Fibroblast of lung (primary cell): ENCODE results near the gene CLDN19. TPM values are rescaled to one million over a fixed set of nuclear protein-coding genes. Genes with fewer than 3 reads are reported as not detected.

Experiments used
- DNase-seq, 2 donors: peaks; one replicate each; pipeline versions ENCODE4 v3.0.0 to v3.0.0-alpha.2; 2010; ENCODE audit warnings: low read depth in 2 of 2
- H2AFZ ChIP-seq: 2 replicates; pipeline ENCODE4 v1.5.1; 2012; ENCODE audit warnings: low read length, control low read depth, inconsistent platforms
- H3K27ac ChIP-seq: 2 replicates; pipeline ENCODE4 v1.5.1; 2011; ENCODE audit warnings: low read length, control low read depth; ENCODE audit not compliant: insufficient read depth
- H3K27me3 ChIP-seq: 2 replicates; pipeline ENCODE4 v1.5.1; 2011; ENCODE audit warnings: mild to moderate bottlenecking, low read length; ENCODE audit not compliant: control insufficient read depth, insufficient read depth
- H3K36me3 ChIP-seq: 2 replicates; pipeline ENCODE4 v1.5.1; 2011; ENCODE audit warnings: low read length; ENCODE audit not compliant: control insufficient read depth, insufficient read depth
- H3K4me1 ChIP-seq: 2 replicates; pipeline ENCODE4 v1.5.1; 2011; ENCODE audit warnings: low read length; ENCODE audit not compliant: control insufficient read depth, insufficient read depth; ENCODE audit errors: extremely low read depth
- H3K4me2 ChIP-seq: 2 replicates; pipeline ENCODE4 v1.5.1; 2011; ENCODE audit warnings: low read length, control low read depth; ENCODE audit not compliant: insufficient read depth; ENCODE audit errors: extremely low read depth
- H3K4me3 ChIP-seq, 4 experiments: fragments of 200-600 bp in 1 of 4; sonication (generic) in 1 of 4; replicated peaks in 1 of 4; 2 replicates each; pipeline ENCODE4 v1.5.1; 2011 to 2016; ENCODE audit warnings: low read length in 4 of 4, low read depth in 3 of 4, mild to moderate bottlenecking in 3 of 4, control low read depth in 2 of 4, inconsistent platforms in 1 of 4, mixed read lengths in 1 of 4; ENCODE audit not compliant: insufficient read depth in 1 of 4; ENCODE audit errors: control extremely low read depth in 1 of 4
- H3K79me2 ChIP-seq: 2 replicates; pipeline ENCODE4 v1.5.1; 2012; ENCODE audit warnings: mild to moderate bottlenecking, low read length, inconsistent platforms; ENCODE audit not compliant: control insufficient read depth, insufficient read depth
- H3K9ac ChIP-seq: 2 replicates; pipeline ENCODE4 v1.5.1; 2011; ENCODE audit warnings: mild to moderate bottlenecking, low read length, control low read depth; ENCODE audit not compliant: insufficient read depth
- H3K9me3 ChIP-seq: 2 replicates; pipeline ENCODE4 v1.5.1; 2012; ENCODE audit warnings: low read depth, low read length; ENCODE audit not compliant: control insufficient read depth, insufficient read depth
- H4K20me1 ChIP-seq: 2 replicates; pipeline ENCODE4 v1.5.1; 2011; ENCODE audit warnings: low read length; ENCODE audit not compliant: control insufficient read depth, insufficient read depth; ENCODE audit errors: extremely low read depth
- CTCF ChIP-seq, 2 donors: IDR thresholded peaks in 1 of 2; conservative IDR thresholded peaks in 1 of 2; 1 replicate in 1 of 2; 2 replicates in 1 of 2; pipeline ENCODE4 v1.5.1; 2011 to 2012; ENCODE audit warnings: low read length in 2 of 2, control low read depth in 1 of 2, inconsistent platforms in 1 of 2, low read depth in 1 of 2, mild to moderate bottlenecking in 1 of 2
- EZH2 ChIP-seq: IDR thresholded peaks from 2 replicates; pipeline ENCODE4 v1.5.1; 2012; ENCODE audit warnings: low read length, control low read depth, mild to moderate bottlenecking; ENCODE audit errors: missing control alignments
- polyA plus RNA-seq, 2 donors: library from polyadenylated mRNA; depleted of rRNA in 1 of 2; stranded (reverse) in 1 of 2; unstranded in 1 of 2; fragments of >200 nt; gene quantifications; 2 replicates each; pipeline ENCODE4 v1.2.1, GENCODE V29; 2011 to 2012; ENCODE audit warnings: missing spikeins in 1 of 2
- total RNA-seq: library from RNA; depleted of rRNA; stranded (reverse); fragments of >200 nt; gene quantifications from 2 replicates; pipeline ENCODE4 v1.2.1, GENCODE V29; 2014

CLDN19 gene
- total and polyA plus RNA-seq, 2 donors (not counting 1 experiment from before 2014, with no cell fraction given) = not detected

GRCh38 chr1:42783092-42783491, 43.1 kb upstream of the CLDN19 start:
- no peaks in the 10 kb centered on the region for H3K36me3 ChIP-seq
- no peaks in the 10 kb centered on the region for H3K9me3 ChIP-seq
- no peaks in the 10 kb centered on the region for H3K79me2 ChIP-seq
- no peak overlapping the region for H3K4me3 ChIP-seq
- TF ChIP-seq EZH2 = no peak
- no peak for TF ChIP-seq CTCF (conservative IDR thresholded peaks at IDR 0.05 in 1 of 2, IDR thresholded peaks at IDR 0.05 in 1 of 2; ENCODE audit: low read depth in 1 of 2, low read length in 2 of 2)
- no peak overlapping the region for H3K4me2 ChIP-seq
- DNase-seq = no peak
- H4K20me1 ChIP-seq = no peaks in the 10 kb centered on the region
- no peak overlapping the region for H3K27ac ChIP-seq
- H3K4me1 ChIP-seq = no peaks in the 10 kb centered on the region
- H3K9ac ChIP-seq = no peak overlapping the region
- no peaks in the 10 kb centered on the region for H3K27me3 ChIP-seq
- no peak overlapping the region for H2AFZ ChIP-seq

DNA sequence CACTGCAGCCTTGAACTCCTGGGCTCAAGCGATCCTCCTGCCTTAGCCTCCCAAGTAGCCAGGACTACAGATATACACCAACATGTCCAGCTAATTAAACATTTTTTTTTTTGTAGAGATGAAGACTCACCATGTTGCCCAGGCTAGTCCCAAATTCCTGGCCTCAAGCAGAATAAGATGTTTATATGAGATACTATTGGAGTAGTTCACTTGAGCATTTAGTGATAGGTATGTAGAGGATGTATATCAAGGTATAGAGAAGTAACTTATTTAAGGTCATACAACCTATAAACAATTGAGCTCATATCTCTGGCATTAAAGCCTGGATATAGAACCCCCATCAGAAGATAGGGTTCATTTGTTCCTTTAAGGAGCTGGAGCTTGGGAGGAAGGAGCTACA, 40.1 kb upstream of the CLDN19 start:
- Histone ChIP-seq H3K27me3 (no peaks in the 10 kb centered on the region), H3K79me2 (no peaks in the 10 kb centered on the region), H2AFZ (no peak overlapping the region), H3K27ac (no peak overlapping the region), H3K4me2 (no peak overlapping the region), H3K9me3 (no peaks in the 10 kb centered on the region), H3K9ac (no peak overlapping the region), H4K20me1 (no peaks in the 10 kb centered on the region), H3K36me3 (no peaks in the 10 kb centered on the region), H3K4me1 (no peaks in the 10 kb centered on the region), H3K4me3 (no peak overlapping the region)
- TF ChIP-seq CTCF (conservative IDR thresholded peaks at IDR 0.05 in 1 of 2, IDR thresholded peaks at IDR 0.05 in 1 of 2; ENCODE audit: low read depth in 1 of 2, low read length in 2 of 2) (no peak), EZH2 (no peak)
- no peak for DNase-seq

DNA sequence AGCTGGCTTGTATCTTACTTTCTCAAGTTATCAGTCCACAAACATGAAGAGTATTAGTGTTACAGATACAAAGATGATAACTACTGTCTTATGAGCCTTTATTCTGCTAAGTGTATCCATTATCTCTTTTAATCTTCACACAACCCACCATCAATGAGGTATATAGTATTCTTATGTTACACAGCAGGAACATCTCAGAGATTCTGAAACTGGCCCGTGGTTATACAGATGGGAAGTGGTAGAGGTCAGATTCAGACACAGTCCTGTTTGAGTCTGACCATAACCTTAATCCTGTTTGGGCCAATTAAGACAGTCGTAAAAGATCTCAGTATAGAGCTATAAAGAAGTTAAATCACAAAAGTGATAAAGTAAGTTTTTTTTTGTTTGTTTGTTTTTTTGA, 39.7 kb upstream of the CLDN19 start:
- Histone ChIP-seq H3K4me3 (no peak overlapping the region), H3K27me3 (no peaks in the 10 kb centered on the region), H3K9me3 (no peaks in the 10 kb centered on the region), H3K4me1 (no peaks in the 10 kb centered on the region), H3K4me2 (no peak overlapping the region), H3K9ac (no peak overlapping the region), H3K79me2 (no peaks in the 10 kb centered on the region), H3K27ac (no peak overlapping the region), H3K36me3 (peaks cover 2% of the 10 kb centered on the region), H2AFZ (no peak overlapping the region), H4K20me1 (no peaks in the 10 kb centered on the region)
- no peak for TF ChIP-seq CTCF (conservative IDR thresholded peaks at IDR 0.05 in 1 of 2, IDR thresholded peaks at IDR 0.05 in 1 of 2; ENCODE audit: low read depth in 1 of 2, low read length in 2 of 2)
- no peak for DNase-seq
